HUDEP-2 (cell line): Measurements from ENCODE around the gene PRKCH.

Experiments used
- DNase-seq, 76 experiments: peaks; one replicate each; lab custom pipeline; 2025; ENCODE audit not compliant: unreplicated experiment in 76 of 76; lab: John Stamatoyannopoulos, UW

PRKCH gene

DNA sequence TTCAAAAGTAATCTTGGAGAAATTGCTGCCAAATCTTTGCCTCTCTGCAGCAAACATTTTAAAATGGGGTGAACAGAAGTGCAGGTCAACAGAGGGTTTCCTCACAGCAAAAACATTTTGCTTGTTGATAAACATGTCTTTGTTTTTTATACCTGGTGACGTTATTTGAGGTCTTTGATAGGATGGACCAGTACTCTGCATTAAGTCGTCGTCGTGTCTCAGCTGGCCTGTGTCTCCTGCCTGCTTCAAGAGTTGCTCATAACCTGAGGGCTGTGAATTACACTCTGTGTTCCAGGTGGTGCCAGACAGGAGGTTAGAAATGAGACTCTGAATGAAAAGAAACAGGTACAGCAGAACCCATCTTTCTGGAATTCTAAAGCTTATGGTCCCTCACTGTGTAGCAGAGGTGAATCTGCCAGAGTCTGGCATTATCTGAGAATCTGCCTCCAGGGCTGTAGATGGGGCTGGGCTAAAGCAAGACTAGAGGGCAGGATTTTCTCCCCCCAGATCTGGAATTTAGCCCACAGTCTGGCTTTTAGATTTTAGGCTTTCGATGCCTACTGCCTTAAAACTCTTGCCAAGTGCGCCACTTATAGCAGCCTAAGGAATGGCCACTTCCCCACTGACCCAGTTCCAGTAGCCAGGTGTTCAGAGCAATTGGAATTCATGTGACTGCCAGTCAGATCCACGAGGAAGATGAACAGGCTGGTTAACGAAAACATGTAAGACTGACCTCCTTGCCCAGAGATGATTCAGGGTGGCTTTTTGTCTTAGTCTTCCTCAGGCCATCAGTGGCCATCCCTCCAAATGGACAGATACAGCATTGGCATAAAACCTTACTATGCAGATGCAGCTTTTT lies 161.2 kb downstream of the PRKCH start:
- DNase-seq = no peak

DNA sequence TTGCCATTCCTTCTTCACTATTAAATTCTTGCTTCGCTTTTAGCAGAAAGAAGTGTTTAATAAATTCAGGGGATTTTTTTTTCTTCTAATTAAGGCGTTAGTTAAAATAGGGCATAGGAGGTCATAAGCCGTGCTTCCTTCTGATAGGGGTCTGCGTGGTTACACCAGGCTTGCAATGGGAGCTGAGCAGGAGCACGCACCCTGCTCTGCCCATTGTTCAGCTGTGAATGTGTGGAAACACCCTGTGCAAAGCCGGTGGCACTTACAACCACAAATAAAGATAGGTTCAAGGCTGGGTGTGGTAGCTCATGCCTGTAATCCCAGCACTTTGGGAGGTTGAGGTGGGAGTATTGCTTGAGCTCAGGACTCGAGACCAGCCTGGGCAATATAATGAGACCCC lies 162.1 kb downstream of the PRKCH start:
- no peak for DNase-seq

DNA sequence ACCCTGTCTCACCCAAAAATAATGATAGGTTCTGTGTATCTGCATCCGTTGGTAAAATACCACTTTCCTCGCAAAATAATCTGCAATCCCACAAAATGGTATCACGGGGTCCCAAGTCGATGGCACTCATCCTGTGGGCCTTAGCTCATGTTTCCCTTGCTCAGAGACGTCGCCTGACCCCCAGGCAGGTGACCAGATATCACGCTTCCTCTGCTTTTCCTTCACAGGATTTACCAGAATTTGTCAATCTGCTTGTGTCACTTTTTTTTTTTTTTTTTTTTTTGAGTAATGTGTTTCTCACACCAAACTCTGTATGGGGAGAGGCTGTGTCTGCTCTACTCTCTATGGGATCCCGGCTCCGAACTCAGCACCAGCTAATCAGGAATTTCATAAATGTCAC lies 162.7 kb downstream of the PRKCH start:
- DNase-seq = no peak

DNA sequence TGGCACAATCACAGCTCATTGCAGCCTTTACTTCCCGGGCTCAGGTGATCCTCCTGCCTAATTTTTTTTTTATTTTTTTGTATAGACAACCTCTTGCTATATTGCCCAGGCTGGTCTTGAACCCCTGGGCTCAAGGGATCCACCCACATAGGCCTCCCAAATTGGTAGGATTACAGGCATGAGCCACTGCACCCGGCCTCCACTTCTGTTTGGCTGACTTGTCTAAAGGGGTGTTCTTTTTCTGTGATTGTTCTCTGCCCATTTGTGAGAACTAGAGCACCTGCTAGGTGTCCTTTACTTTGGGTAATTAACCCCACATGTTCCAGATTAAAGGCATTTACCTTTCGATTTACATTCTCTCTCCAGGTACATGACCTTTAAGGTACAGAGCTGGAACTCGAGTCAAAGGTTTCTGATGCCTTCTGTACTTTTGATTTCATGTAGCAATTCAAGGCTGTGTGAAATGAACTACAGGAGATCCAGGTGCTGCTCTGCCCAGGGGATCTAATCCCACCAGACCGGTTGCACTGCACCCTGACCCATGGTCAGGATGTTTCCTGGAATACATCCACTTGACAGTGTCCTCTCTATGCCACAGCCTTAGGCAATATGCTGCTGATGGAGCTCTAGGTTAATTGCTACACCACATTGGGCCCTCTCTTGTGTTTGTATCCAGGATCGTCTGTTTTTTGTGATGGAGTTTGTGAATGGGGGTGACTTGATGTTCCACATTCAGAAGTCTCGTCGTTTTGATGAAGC lies 163.6 kb downstream of the PRKCH start:
- DNase-seq = no peak

DNA sequence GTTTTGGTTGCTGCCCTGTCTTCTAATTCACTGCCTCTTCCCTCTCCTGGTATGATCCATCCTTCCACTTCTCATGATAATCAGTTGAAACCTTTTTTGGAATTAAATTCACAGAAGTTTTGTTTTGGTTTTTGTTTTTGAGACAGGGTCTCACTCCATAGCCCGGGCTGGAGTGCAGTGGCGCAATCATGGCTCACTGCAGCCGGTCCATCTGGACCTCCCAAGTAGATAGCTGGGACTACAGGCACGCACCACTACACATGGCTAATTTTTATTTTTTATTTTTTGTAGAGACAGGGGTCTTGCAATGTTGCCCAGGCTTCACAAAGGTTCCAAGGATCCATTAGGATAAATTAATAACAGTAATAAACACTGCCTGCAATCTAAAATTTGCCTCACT lies 164.3 kb downstream of the PRKCH start:
- DNase-seq = no peak

DNA sequence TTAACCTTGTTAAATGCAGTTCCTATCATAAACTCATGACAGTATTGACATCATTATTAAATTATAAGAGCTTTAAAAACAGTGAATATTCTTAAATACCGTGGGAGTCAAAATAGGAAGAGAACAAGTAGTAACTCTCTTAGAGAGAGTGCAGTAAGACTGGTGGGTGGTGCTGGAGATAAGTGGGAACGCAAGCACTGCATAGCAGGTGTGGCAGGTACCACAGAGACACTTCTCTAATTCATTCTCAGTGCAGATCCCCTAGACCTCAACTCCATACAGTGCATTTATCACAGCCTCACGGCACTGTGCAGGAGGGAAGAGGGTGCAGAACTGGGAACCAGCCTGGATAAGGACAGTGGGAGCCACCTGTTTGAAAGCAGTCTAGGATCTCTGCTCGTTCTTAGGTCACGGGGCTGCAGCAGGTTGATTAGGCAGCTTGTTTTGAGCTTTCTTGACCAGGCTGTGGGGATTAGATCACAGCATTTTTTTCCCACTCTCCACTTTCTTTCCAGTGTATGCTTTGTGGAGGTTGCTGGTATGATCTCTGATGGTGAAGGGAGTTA lies 165.6 kb downstream of the PRKCH start:
- no peak for DNase-seq

DNA sequence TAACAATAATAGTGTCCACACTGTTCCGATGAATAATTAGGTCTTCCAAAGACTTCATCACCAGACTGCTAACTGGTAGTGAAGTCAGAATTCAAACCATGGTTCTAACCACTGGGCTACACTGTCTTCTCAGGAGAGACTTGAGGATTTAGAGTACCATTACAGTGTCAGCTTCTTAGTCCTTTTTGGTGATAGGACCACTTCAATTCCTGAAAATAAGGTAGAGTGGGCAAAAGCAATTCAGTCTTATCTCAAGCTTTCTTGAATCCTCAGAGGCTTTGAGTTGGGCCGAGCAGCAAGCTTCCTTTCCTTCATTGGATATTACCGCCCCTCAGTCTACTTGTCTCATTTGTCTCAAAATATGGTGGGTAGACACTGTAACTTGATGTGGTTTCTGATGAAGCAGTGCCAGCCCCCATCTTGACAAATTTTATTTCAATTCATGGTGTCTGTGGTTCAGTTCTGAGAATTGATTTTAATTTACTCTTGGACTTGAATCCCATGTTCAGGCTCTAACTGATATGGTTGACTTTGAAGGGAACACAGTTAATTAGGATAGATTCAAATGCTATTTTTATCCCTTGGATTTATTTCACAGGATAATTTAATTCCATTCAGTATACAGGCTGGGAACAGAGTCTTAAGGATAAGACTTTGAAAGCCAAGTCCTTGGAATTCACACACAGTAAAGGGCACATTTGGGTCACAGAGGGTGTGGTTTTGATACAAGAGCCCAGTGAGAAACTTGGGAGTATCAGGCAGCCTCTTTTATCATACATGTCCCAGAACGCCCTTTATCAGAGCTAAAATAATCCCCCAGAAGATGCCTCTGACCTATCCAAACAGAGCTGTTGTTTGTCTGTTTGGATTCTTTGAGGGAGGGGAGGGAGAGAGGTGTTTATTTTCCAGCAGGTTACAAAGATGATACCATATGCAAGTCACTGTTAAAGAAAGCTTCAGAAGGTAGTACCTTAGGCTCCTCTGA lies 167.3 kb downstream of the PRKCH start:
- peak in 8 of 76 experiments; percentile 2 to 36 (median 17) for DNase-seq

DNA sequence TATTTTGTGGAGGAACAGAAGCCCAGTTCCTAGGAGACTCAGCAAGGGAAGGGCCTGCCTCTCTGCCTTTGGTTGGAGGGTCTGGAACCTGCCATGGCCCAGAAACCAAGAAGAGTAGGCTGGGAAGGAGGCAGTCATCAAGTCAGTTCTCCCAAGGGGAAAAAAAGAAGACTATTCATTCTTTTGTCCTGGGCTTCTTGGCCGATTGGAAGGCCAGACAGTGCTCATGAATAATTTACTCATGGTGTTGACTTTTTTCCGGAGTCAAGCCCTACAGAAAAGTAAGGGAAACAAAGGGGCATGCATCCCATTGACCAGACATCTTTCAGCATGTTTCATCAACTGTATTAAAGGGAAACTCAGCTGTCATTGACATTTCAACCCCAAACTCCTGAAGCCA lies 168.1 kb downstream of the PRKCH start:
- DNase-seq = no peak

DNA sequence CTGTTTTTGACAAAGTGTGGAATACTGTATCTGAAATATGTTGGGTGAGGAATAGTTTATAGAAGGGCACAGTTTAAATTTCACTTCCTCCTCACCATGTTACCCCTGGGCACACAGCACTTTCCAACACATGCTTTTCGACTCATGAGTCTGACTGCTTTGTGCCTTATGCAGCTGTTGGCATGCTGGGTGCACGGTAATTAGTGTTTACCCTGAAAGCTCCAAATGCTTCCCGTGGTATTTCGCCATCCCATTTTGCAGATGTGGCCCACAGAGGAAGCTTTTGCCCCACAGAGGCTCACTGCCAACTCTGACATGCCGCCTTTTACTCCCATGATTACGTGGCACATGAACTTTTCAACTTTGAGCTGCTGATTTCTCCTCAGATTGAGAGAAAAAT lies 168.6 kb downstream of the PRKCH start:
- DNase-seq = no peak

DNA sequence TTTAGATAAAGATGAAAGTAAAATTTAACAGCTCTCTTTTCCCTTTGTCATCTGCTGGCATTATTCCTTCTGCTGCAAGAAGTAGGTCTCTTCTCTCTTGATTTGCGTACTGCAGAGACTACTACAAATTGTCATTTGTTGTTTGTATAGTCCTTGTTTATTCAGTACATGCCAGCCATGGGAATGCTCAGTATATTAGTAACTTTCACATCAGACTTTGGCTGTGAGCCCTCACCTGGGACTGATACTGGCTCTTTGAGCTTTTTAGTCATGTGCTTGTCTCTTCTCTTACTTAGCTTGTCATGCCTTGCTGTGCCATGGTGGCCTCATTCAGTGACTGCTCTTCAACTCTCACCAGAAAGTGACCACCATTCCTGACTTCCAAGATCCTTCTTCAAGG lies 169.8 kb downstream of the PRKCH start:
- no peak for DNase-seq

DNA sequence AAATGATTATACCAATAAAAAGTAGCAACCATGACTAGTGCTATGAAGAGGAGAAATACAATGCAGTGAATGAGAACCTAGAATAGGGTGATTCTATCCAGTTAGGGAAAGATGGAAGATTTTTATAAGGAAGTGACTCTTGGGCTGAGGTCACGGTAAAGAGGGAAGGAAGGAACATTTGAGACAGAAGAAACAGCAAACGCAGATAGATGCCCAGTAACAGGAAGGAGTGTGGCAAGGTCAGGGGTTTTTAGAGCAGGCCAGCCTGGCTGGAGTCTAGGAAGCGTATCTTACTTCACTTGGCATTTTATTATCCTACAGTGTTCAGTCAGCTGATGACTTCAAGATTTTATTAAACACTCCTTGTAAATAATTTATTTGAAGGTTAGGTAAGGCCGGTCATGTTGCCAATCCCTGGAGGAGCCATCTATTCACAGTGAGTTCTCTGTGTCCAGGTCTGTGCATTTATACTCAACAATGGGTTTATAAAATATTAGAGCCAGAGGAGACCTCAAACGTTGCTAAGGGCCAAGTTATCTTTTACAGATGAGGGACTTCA lies 170.6 kb downstream of the PRKCH start:
- no peak for DNase-seq

DNA sequence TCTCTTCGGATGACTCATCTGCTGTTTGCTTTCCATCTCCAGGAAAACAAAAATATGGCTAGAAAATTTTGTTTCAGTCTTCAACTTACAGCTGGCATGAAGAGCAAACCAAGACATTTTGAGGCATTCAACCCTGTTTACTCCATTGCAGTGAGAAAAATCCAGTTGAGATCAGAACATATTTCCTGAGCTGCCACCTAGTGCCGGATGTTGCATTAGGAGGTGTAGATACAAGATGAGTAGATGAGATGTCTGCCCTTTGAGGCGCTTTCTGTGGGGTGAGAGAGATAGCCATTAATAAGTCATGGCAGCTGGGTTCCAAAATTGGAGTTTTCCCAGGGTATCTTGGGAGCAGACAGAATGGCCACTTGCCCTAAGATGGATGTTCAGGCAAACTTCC lies 171.1 kb downstream of the PRKCH start:
- no peak for DNase-seq

DNA sequence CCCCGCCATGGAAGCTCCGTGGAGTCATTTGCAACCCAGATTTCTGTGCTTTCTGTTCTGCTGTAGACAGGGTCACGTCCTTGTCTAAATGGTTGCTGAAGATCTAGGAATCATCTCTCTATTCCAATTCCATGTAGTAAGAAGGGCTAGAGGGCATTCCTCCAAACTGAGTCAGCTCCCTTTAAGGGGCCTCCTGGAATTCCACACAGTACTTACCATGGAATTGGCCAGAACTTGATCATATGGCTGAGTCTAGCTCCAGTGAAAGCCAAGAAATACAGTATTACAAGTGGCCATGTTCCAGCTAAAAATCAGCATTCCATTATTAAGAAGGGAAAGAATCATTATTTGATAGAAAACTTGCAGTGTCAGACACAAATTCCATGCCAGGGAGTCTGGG lies 171.9 kb downstream of the PRKCH start:
- no peak for DNase-seq

DNA sequence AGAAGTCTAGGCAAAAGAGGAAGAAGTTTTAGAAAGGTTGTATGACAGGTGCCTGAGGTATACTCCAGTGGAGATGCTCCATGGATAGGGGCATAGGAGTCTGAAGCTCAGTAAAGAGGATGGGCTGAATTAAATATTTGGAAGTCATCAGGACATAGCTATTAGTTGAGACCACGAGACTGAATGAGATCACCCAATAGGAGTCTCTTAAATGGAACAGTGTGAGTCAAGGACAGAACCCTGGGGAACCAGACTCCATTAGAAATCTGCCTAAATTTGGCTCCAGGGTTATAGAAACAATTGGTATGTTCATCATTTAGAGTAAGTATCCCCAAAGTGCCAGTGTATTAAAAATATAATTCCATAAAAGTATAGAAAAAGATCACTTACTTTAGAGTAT lies 172.6 kb downstream of the PRKCH start:
- no peak for DNase-seq

DNA sequence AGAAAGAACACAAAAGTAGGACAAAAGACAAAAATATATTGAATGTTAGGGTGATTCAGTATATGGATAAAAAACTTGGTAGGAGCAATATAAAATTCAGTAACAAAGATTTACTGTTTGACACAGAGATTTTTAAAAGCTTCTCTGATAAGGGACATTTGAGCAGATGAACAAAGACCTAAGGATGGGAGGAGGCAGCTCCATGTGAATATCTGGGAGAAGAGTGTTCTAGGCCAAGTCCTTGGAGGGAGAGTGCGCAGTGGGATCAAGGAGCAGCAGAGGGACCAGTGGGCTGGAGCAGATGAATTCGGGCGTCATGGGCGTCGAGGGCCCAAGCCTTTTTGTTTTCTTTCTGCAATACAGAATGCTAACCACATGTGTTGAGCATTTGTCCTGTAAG lies 174.4 kb downstream of the PRKCH start:
- no peak for DNase-seq

DNA sequence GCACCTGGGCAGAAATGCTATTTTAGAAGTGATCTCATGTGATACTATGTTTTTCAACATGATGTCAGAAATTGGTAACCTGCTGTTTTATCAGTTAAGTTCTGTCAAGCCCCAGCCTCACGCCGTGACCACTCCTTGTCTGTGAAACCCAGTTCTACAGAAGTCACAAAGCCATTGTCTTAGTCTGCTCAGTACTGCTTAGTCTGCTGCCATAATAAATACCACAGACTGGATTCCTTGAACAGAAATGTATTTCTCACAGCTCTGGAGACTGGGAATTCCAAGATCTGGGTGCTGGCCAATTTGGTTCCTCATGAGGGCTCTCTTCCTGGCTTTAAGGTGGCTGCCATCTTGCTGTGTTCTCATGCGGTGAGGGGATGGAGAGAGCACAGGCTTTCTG lies 176.9 kb downstream of the PRKCH start:
- no peak for DNase-seq

DNA sequence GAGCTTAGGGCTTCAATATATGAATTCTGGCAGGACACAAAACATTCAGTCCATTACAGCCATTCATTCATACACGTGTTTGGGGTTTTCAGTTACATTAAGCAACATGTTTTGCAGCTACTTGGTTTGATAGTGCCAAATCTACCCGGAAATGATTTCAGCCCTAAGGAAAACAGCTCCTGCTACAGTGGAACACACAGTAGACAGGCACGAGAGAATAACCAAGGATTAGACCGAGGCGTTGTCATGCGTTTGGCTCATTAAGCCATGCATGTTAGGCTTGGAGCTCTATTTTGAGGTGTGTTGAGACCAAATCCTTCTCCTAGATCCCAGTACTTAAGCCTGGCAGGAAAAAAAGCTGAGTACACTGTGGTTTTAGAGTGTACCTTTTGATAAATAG lies 177.4 kb downstream of the PRKCH start:
- no peak for DNase-seq

DNA sequence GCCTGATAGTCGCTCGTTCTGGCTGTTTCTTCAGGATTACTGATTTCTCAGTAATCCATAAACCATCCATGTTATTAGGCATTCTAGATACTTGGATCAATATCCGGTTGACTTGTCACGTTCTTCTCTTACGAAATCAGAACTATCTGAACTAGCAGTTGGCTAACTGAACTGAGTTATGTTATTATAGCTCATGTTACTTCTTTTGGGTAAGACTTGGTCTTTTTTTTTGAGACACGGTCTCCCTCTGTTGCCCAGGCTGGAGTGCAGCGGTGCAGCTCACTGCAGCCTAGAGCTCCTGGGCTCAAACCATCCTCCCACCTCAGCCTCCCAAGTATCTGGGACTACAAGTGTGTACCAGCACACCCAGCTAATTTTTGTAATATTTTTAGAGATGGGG lies 178.6 kb downstream of the PRKCH start:
- DNase-seq = no peak

DNA sequence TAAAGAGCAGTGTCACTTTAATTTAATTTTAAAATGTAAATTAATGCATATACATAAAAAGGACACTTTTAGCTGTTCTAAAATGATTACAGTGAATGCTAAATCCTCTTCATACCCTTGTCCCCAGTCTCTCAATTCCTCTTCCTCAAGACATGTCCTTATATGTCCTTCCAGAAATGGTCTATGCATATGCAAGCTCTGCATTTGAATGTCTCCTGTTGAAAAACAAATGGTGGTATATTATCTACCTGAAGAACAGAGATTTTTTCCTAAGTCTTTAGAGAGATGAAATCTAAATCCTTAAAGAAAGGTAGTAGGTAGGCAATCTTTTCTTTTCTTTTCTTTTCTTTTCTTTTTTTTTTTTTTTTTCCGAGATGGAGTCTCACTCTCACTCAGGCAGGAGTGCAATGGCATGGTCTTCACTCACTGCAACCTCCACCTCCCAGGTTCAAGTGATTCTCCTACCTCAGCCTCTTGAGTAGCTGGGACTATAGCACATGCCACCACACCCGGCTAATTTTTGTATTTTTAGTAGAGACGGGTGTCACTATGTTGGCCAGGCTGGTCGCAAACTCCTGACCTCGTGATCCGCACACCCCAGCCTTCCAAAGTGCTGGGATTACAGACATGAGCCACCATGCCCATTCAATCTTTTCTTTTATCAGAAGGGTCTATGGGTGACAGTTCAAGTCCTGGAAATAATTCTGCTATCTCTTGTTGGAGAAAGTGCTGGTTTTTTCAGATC lies 180.5 kb downstream of the PRKCH start:
- DNase-seq = no peak
